Progenitor cell of endocrine pancreas (in vitro differentiated cells): ENCODE results near the gene FN1. TPM values are rescaled to one million over a fixed set of nuclear protein-coding genes. Genes with fewer than 3 reads are reported as not detected.
"Not testable (repeated sequence)": the region's sequence is repeated elsewhere in the genome, so short reads cannot be mapped to it uniquely, and the experiment has no call there.

ENCODE experiments used
- DNase-seq: peaks from one replicate; pipeline ENCODE4 v3.0.0; 2021; ENCODE audit warnings: low spot score; ENCODE audit not compliant: unreplicated experiment
- H3K27ac Mint-ChIP-seq: 2 replicates; pipeline ENCODE4 v1.8.0; 2021; ENCODE audit warnings: mild to moderate bottlenecking, moderate library complexity, mixed read lengths
- H3K27me3 Mint-ChIP-seq: 2 replicates; pipeline ENCODE4 v1.8.0; 2021; ENCODE audit warnings: mixed read lengths
- H3K36me3 Mint-ChIP-seq: 2 replicates; pipeline ENCODE4 v1.8.0; 2022; ENCODE audit warnings: mixed read lengths; ENCODE audit not compliant: insufficient read depth
- H3K4me1 Mint-ChIP-seq: 2 replicates; pipeline ENCODE4 v1.8.0; 2021; ENCODE audit warnings: low read depth, mixed read lengths
- H3K4me3 Mint-ChIP-seq: 2 replicates; pipeline ENCODE4 v1.8.0; 2021; ENCODE audit warnings: low read depth, mild to moderate bottlenecking, moderate library complexity, mixed read lengths
- H3K9me3 Mint-ChIP-seq: 2 replicates; pipeline ENCODE4 v1.8.0; 2021; ENCODE audit warnings: low read depth, mixed read lengths
- total RNA-seq: library from RNA; stranded (reverse); gene quantifications from 2 replicates; pipeline ENCODE4 v1.2.1, GENCODE V29; 2021
- TF ChIP-seq, protein P1 (sequence below): fragments of 200-600 bp; sonication (generic); IDR thresholded peaks from one replicate; pipeline ENCODE4 v1.5.0; 2021; ENCODE audit warnings: antibody characterized with exemption, mild to moderate bottlenecking; ENCODE audit not compliant: unreplicated experiment

Gene FN1
- total RNA-seq, 1 donor from 2014 or later = 2,744 TPM

DNA sequence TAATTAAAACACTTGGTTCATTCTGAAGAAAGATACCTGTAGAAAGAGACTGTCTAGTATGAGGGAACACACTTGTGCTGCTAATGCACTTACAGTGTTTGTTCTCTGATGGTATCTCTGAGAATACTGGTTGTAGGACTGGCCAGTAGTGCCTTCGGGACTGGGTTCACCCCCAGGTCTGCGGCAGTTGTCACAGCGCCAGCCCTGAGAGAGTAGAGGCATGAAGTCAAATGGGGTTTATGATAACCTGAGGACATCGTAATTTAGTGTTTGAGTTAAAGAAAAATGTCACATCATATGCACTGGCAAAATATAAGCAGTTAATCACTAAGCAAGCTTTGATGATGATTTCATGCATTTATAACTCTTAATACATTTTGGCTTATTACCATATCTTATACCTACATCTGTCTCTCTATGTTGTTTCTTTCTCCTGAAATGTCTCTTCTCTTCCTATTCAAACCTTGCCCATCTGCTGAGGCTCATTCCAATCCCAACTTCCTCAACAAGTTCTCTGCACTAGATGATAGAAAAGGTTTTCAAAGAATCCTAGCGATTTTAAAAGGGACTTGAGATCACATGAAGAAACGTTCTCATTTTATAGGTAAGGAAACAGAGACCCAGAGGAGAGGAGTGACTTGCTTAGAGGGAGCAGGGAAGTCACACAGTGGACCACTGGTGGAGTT lies 73.8 kb downstream of the FN1 start:
- H3K4me3 Mint-ChIP-seq = no peak overlapping the region
- peak overlapping the region; percentile 69 for H3K27ac Mint-ChIP-seq

DNA sequence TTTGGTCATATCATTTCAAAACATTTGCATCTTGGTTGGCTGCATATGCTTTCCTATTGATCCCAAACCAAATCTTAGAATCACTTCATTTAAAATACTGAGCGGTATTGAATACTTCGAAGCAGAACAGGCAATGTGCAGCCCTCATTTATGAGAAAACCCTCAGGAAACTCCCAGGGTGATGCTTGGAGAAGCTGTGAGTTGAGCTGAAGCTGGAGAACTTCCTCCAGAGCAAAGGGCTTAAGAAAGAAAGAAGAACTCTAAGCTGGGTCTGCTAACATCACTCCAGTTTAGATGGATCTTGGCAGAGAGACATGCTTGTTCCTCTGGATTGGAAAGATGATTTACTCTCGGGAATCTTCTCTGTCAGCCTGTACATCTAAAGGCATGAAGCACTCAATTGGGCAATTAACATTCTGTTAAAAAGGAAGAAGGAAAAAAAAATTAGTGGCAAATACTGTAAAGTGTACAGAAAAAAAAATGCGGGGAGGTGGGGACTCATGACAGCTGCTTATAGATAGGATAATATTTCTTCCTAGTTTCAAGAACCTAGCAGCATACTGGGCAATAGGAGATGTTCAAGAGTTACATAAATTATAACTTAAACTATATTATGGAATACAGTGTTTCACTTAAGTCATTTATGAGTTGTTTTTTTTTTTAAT lies 74.5 kb downstream of the FN1 start:
- peaks cover 18% of the 10 kb centered on the region for H3K4me1 Mint-ChIP-seq
- TF ChIP-seq, protein P1, sequence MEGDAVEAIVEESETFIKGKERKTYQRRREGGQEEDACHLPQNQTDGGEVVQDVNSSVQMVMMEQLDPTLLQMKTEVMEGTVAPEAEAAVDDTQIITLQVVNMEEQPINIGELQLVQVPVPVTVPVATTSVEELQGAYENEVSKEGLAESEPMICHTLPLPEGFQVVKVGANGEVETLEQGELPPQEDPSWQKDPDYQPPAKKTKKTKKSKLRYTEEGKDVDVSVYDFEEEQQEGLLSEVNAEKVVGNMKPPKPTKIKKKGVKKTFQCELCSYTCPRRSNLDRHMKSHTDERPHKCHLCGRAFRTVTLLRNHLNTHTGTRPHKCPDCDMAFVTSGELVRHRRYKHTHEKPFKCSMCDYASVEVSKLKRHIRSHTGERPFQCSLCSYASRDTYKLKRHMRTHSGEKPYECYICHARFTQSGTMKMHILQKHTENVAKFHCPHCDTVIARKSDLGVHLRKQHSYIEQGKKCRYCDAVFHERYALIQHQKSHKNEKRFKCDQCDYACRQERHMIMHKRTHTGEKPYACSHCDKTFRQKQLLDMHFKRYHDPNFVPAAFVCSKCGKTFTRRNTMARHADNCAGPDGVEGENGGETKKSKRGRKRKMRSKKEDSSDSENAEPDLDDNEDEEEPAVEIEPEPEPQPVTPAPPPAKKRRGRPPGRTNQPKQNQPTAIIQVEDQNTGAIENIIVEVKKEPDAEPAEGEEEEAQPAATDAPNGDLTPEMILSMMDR = no peak
- no peak for DNase-seq
- no peak overlapping the region for H3K4me3 Mint-ChIP-seq
- peaks cover 46% of the 10 kb centered on the region for H3K36me3 Mint-ChIP-seq
- peak overlapping the region; percentile 71 for H3K27ac Mint-ChIP-seq
- no peaks in the 10 kb centered on the region for H3K27me3 Mint-ChIP-seq
- no peaks in the 10 kb centered on the region for H3K9me3 Mint-ChIP-seq

More for the DNA sequence above, 73.8 kb downstream of the FN1 start:
- no peaks in the 10 kb centered on the region for H3K27me3 Mint-ChIP-seq
- peaks cover 46% of the 10 kb centered on the region for H3K36me3 Mint-ChIP-seq
- no peaks in the 10 kb centered on the region for H3K9me3 Mint-ChIP-seq
- no peak for DNase-seq
- peaks cover 18% of the 10 kb centered on the region for H3K4me1 Mint-ChIP-seq
- TF ChIP-seq, protein P1 = no peak

DNA sequence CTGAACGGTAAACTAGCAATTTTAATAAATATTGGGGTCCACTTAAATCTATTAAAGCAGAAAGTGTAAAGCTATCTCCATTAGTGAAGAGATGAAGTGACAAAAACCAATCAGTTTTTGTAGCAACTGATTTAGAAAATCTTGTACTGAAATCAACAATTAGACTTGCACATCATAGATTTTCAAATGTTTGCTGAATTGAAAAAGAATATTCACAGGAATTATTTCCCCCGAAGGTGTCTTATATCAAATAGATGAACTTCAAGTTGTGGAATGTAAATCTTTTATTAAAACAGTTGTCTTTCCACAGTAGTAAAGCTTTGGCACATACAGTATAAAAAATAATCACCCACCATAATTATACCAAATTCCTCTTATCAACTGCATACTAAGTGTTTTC lies 75.3 kb downstream of the FN1 start:
- peak overlapping the region; percentile 43 for H3K27ac Mint-ChIP-seq

DNA sequence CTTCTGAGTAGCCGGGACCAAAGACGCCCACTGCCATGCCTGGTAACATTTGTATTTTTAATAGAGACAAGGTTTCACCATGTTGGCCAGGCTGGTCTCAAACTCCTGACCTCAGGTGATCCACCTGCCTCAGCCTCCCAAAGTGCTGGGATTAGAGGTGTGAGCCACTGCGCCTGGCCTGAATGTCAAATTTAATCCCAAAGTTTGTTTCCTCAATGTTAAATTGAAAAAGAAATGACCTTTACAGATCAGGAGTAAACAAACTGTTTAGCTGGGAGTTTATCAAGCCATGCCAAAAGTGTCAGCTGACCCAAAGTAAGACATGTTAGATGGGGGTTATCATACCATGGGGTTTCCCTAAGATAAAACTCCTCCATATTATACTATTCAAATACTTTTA lies 75.8 kb downstream of the FN1 start:
- H3K27me3 Mint-ChIP-seq, H3K9me3 Mint-ChIP-seq, H3K27ac Mint-ChIP-seq, H3K4me3 Mint-ChIP-seq, DNase-seq: not testable (repeated sequence)
- peaks cover 18% of the 10 kb centered on the region for H3K4me1 Mint-ChIP-seq
- H3K36me3 Mint-ChIP-seq = peaks cover 43% of the 10 kb centered on the region

More for the DNA sequence above, 75.3 kb downstream of the FN1 start:
- H3K4me1 Mint-ChIP-seq = peaks cover 18% of the 10 kb centered on the region
- H3K9me3 Mint-ChIP-seq = no peaks in the 10 kb centered on the region
- H3K27me3 Mint-ChIP-seq = no peaks in the 10 kb centered on the region
- H3K36me3 Mint-ChIP-seq = peaks cover 46% of the 10 kb centered on the region
- H3K4me3 Mint-ChIP-seq = no peak overlapping the region
- TF ChIP-seq, protein P1 = no peak
- DNase-seq = no peak

DNA sequence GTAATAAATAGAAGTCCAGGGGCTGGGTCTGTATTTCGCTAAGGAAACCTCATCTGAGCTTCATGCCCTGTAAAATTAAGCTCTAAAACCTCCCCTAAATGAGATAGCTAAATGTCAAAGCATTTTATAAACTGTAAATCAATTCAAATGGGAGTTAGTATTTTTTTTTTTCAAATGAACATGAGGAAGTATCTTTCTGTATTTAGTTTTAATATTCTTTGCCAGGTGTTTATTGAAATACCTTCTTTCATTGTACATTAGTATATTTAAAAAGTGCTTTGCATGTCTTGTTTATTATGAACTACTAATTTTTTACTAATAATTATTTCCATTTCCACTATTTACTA lies 76.3 kb downstream of the FN1 start:
- Mint-ChIP-seq H3K4me3 (no peak overlapping the region), H3K9me3 (no peaks in the 10 kb centered on the region), H3K27ac (peak overlapping the region; percentile 23), H3K4me1 (peaks cover 18% of the 10 kb centered on the region), H3K36me3 (peaks cover 41% of the 10 kb centered on the region), H3K27me3 (no peaks in the 10 kb centered on the region)
- TF ChIP-seq, protein P1 = no peak
- no peak for DNase-seq
